ENCODE measurements around the gene MYL5. TPM values are rescaled to one million over a fixed set of nuclear protein-coding genes. Genes with fewer than 3 reads are reported as not detected.

The MYL5 gene
- total RNA-seq, 3 donors from 2014 or later = 26.1 to 52.5 (median 50.7) TPM

DNA sequence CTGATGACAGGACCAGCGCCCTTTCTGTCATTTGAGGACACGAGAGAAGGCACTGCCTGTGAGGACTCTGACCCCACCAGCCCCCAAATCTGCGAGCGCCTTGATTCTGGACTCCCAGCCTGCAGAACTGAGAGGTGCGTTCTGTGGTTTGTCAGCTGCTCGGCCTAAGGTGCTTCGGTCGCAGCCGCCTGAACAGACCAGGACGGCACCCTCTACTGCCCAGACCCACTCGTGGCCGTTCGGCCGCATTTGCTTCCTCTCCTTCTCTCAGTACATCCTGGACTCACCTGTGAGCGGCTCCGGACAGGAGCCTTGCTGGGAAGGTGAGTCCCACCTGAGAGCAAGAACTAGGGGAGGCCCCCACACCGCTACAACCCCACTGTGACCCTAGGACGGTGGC, 39.7 kb downstream of the MYL5 start:
- H3K4me3 ChIP-seq = no peak overlapping the region

DNA sequence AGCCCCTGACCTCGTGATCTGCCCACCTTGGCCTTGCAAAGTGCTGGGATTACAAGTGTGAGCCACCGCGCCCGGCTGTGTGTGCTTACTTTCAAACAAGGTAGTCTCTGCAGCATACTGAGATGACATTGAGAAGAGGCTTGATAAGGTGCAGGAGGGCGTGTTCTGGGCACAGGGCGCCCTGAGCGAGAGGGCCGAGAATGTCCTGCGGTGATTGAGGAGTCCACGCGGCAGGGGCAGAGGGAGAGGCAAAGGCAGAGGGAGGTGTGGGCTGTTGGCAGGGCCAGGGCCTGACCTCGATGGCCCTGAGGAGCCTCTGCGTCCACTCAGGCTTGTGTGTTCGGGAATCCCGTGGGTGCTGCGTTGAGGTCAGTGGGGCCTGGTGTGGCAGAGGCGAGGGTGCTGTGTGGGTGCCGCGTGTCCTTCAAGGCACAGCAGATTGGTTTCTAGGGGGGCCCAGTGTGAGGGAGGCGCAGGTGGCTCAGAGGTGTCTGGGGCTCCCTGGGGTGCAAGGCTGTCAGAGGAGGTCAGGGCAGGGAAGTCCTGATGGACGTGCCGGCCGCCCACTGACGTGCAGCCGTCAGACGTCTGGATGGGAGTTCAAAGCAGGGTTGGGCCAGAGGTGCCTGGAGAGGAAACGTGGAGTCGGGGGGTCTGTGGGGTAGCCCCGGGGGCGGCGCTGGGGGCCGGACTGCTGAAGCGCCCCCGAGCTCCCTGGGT, 43.4 kb downstream of the MYL5 start:
- DNase-seq (no peak), ATAC-seq (peak; percentile 26)
- H3K4me1 ChIP-seq (ENCODE audit: low read depth) = peaks cover 6% of the 10 kb centered on the region
- H3K9me3 ChIP-seq = no peaks in the 10 kb centered on the region
- intact Hi-C loops (cut with DNase I, micrococcal nuclease) = no loop called here
- TF ChIP-seq, protein P1, sequence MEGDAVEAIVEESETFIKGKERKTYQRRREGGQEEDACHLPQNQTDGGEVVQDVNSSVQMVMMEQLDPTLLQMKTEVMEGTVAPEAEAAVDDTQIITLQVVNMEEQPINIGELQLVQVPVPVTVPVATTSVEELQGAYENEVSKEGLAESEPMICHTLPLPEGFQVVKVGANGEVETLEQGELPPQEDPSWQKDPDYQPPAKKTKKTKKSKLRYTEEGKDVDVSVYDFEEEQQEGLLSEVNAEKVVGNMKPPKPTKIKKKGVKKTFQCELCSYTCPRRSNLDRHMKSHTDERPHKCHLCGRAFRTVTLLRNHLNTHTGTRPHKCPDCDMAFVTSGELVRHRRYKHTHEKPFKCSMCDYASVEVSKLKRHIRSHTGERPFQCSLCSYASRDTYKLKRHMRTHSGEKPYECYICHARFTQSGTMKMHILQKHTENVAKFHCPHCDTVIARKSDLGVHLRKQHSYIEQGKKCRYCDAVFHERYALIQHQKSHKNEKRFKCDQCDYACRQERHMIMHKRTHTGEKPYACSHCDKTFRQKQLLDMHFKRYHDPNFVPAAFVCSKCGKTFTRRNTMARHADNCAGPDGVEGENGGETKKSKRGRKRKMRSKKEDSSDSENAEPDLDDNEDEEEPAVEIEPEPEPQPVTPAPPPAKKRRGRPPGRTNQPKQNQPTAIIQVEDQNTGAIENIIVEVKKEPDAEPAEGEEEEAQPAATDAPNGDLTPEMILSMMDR (IDR thresholded peaks at IDR 0.05) = no peak
- H3K4me3 ChIP-seq = no peak overlapping the region
- no peaks in the 10 kb centered on the region for H3K36me3 ChIP-seq (ENCODE audit: low read depth)

More for the DNA sequence above, 39.7 kb downstream of the MYL5 start:
- intact Hi-C loops (cut with DNase I, micrococcal nuclease) = no loop called here
- Histone ChIP-seq H3K9me3 (no peaks in the 10 kb centered on the region), H3K4me1 (ENCODE audit: low read depth) (peaks cover 6% of the 10 kb centered on the region), H3K36me3 (ENCODE audit: low read depth) (no peaks in the 10 kb centered on the region)
- no peak for DNase-seq
- ATAC-seq = no peak
- TF ChIP-seq, protein P1 (IDR thresholded peaks at IDR 0.05) = no peak

GRCh38 chr4:718460-718859, 44.1 kb downstream of the MYL5 start:
- intact Hi-C loops (cut with DNase I, micrococcal nuclease) = no loop called here
- H3K36me3 ChIP-seq (ENCODE audit: low read depth) = no peaks in the 10 kb centered on the region
- ATAC-seq (no peak), DNase-seq (no peak)
- H3K4me3 ChIP-seq = no peak overlapping the region
- peaks cover 6% of the 10 kb centered on the region for H3K4me1 ChIP-seq (ENCODE audit: low read depth)
- H3K9me3 ChIP-seq = no peaks in the 10 kb centered on the region
- TF ChIP-seq, protein P1 (IDR thresholded peaks at IDR 0.05) = no peak

- TF ChIP-seq, protein P1 (IDR thresholded peaks at IDR 0.05) = no peak
- no peak for DNase-seq
- Histone ChIP-seq H3K4me1 (ENCODE audit: low read depth) (peaks cover 15% of the 10 kb centered on the region), H3K4me3 (no peak overlapping the region), H3K36me3 (ENCODE audit: low read depth) (no peaks in the 10 kb centered on the region), H3K9me3 (no peaks in the 10 kb centered on the region)
- intact Hi-C loops (cut with DNase I, micrococcal nuclease) = no loop called here
- no peak for ATAC-seq
Observed at GRCh38 chr4:720111-720860, 45.9 kb downstream of the MYL5 start.

- intact Hi-C loops (cut with DNase I, micrococcal nuclease) = no loop called here
- Histone ChIP-seq H3K4me3 (no peak overlapping the region), H3K4me1 (ENCODE audit: low read depth) (peaks cover 15% of the 10 kb centered on the region), H3K9me3 (no peaks in the 10 kb centered on the region), H3K36me3 (ENCODE audit: low read depth) (no peaks in the 10 kb centered on the region)
- ATAC-seq (peak; percentile 55), DNase-seq (peak in 1 of 3 donors; percentile 72)
- TF ChIP-seq, protein P1 (IDR thresholded peaks at IDR 0.05) = no peak
Observed at GRCh38 chr4:721261-722168, 47.2 kb downstream of the MYL5 start.
